GM19452 (cell line): ENCODE measurements around the gene SLC19A1.

Experiments used
- ATAC-seq: cut with Tn5 transposase; IDR thresholded peaks from one replicate; pipeline ENCODE4 v1.9.1; 2021; ENCODE audit not compliant: unreplicated experiment

The SLC19A1 gene

DNA sequence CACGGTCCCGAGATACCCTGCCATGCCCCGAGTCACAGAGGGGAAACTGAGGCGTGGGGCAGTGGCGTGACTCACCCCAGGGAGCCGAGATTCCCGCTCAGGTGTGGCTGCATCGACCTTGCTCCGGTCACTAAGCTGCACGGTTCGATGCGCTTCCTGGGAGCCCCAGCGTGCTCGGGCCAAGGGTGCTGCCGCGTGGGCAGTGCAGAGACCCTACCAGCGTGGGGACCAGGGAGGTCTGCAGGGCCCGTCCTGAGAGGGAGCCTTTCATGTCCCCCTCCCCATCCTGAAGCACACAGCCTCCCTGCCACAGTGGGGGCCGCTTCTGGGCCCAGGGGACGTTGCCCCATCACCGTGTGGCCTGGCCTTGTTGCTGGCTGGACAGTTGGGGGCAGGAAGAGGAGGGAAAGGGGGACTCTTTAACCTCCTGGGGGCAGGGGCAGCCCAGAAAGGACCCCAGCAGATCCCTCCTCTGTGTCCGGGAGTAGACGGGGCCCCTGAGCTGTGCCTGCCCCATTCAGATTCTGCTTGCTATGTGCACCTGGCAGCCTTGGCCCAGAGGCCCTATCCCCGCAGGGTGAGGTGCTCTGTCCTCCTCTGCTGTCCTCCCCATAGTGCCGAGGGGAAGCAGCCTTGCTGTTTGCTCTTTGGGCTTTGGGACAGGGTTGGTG lies 84.9 kb downstream of the SLC19A1 start:
- ATAC-seq, result no peak

DNA sequence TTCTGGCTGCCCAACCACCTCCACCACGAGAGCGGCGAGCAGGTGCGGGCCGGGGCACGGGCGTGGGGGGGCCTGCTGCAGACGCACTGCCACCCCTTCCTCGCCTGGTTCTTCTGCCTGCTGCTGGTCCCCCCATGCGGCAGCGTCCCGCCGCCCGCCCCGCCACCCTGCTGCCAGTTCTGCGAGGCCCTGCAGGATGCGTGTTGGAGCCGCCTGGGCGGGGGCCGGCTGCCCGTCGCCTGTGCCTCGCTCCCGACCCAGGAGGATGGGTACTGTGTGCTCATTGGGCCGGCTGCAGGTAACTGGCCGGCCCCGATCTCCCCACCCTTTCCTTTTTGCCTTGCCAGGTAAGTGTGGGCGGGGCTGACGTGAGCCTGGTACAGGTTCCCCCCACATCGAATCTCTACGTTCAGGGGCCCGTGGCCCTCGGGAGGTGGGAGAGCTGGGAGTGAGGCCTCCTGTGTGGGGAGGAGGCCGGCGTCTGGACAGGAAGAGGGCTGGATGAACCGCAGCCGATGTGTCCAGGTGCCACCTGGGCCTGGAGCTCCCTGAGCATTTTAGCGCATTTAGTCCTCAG lies 85.6 kb downstream of the SLC19A1 start:
- no peak for ATAC-seq

GRCh38 chr21:45455674-45456583 lies 86.3 kb downstream of the SLC19A1 start:
- no peak for ATAC-seq

GRCh38 chr21:45454926-45455673 lies 87.1 kb downstream of the SLC19A1 start:
- no peak for ATAC-seq

DNA sequence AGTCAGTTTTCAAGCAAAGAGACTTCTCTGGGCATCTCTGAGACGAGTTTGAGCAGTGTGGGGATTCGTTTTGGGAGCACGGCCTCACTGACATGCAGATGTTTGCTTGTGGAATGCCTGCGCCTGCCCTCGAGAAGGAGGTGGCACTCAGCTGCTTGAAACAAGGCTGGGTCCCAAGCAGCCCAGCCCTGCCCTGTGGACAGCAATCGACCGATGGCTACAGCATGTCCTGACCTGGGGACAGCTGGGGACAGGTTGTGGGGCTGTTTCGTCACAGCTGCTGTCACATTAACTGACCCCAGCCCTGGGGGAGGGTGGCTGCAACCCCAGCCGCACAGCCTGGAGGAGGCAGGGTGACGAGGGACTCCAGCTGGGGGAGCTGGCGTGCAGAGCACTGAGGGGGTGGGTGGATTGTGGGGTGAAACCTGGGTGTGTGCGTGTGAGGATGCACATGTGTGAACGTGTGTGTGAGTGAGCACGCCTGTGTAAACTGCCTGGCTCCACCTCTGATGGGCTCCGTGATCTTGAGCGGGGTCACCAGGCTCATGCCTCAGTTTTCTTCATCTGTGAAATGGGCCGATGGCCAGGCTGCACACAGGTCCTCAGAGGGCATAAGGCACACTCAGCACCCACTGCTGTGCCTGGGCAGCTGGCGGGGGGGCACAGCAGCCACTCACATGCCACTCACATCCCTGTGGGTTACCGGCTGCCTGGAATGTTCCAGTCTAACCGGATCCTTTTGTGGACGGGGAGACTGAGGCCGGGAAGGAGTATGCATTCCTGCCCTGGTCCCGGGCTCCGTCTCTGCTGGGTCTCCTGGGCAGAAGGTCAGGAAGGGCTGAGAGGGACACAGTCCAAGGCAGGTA lies 87.9 kb downstream of the SLC19A1 start:
- ATAC-seq, result no peak

DNA sequence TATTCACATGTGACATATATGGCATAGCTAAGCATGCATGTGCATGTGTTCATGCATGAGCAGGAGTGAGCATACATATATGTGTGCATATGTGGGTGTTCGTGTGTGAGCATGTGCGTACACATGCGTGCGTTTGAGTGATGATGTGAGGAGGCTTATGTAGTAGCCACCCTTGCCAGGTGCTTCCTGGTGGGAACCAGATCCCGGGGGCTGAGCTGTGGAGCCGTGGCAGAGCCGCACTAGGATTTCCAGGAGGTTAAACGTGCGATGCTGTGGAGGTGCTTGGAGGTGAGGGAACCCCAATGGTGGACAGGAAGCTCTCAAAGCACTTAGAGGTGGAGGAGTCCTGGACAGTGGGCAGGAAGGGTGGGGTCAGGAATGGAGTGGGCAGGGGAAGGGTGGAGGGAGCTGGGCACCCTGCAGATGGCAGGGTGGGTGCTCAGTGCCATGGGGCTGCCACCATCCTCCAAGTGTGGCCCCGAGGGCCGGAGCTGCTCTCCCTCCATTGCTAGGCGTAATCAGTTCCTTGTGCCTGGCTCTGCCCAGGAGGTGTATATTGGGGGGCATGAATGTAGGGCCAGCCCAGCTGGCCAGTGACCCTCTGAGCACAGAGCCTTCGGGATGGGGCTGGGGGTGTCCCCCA lies 88.8 kb downstream of the SLC19A1 start:
- no peak for ATAC-seq

DNA sequence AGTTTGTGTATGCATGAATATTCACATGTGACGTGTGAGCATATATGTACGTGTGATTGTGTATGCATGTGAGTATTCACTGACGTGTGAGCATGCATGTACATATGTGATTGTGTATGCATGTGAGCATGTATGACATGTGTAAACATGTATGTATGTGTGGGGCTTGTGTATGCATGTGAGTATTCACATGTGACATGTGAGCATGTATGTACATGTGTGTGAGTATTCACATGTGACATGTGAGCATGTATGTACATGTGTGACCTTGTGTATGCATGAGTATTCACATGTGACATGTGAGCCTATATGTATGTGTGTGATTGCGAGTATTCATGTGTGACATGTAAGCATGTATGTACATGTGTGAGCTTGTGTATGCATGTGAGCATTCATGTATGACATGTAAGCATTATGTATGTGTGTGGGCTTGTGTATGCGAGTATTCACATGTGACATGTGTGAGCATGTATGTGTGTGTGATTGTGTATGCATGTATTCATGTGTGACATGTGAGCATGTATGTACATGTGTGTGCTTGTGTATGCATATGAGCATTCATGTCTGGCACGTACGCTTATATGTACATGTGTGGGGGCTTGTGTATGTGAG lies 89.4 kb downstream of the SLC19A1 start:
- ATAC-seq, result no peak

DNA sequence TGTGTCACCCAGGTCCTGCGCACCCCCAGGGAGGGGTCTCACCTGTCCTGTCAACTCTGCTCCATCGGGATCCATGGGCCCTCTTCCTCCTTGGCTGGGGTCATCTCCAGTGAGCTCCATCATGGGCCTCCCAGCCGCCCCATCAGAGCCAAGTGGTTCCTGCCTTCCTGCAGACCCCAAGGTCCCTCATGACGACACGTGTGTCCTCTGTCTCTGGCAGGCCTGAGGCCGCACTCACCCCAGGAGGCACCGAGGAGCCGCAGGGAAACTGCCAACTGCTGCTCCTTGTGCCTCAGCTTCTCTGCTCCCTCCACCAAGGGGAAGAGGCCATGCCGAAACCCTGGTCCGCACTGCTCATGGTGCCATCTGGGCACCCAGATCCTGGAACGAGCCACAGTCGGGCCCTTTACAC lies 90.5 kb downstream of the SLC19A1 start:
- ATAC-seq, result no peak

DNA sequence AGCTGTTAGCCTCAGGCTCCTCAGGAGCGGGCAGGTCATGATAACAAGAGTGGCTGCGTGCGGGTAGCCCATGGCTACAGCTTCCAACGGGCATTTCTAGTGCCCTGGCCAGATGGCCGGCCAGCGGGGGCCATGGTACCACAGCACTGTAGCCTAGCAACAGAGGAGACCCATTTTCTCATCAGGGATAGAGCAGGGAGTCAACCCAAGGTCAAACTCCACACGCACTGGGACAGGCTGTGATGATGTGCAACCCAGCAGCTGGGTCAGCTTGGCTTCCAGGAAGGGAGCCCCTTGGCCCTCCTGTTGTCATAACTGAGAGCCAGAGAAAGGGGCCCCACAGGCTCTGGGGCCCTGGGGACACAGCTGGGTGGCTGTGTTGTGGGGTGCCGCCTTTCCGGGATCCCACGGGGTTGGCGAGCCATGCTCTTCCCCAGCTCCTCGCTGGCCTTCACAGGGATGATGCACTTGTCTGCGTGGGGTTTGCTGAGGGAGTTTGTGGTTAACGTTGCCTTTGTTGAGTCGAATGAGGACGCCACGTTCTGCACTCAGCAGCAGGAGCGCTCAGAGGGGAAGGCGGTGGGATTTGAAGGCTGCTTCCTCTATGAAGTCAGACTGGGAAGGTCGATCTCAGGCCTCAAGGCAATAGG lies 91.0 kb downstream of the SLC19A1 start:
- ATAC-seq, result no peak

GRCh38 chr21:45450423-45451090 lies 91.7 kb downstream of the SLC19A1 start:
- no peak for ATAC-seq

- ATAC-seq, result no peak
Measured at GRCh38 chr21:45449658-45450422, 92.4 kb downstream of the SLC19A1 start.

- ATAC-seq, result no peak
Measured at GRCh38 chr21:45448810-45449657, 93.2 kb downstream of the SLC19A1 start.

GRCh38 chr21:45448283-45448809 lies 93.9 kb downstream of the SLC19A1 start:
- ATAC-seq, result no peak
